HL-60 (cell line): ENCODE data around the gene CD74.

Experiments
- CTCF ChIP-seq: IDR thresholded peaks from one replicate; pipeline ENCODE4 v1.5.1; 2011; ENCODE audit warnings: low read length, control low read depth, inconsistent platforms; ENCODE audit not compliant: insufficient read depth
- POLR2AphosphoS5 ChIP-seq: IDR thresholded peaks from 2 replicates; pipeline ENCODE4 v1.6.1; 2012; ENCODE audit warnings: low read depth
- SPI1 ChIP-seq: IDR thresholded peaks from 2 replicates; pipeline ENCODE4 v1.6.1; 2012; ENCODE audit warnings: low read depth, mild to moderate bottlenecking, borderline replicate concordance
- TF ChIP-seq, protein P1 (sequence below): IDR thresholded peaks from 2 replicates; pipeline ENCODE4 v1.6.1; 2012; ENCODE audit warnings: low read depth; ENCODE audit not compliant: insufficient replicate concordance

GRCh38 chr5:150377964-150378694 lies 34.6 kb downstream of the CD74 start:
- TF ChIP-seq CTCF: no peak
- no peak for TF ChIP-seq SPI1
- no peak for TF ChIP-seq POLR2AphosphoS5
- TF ChIP-seq, protein P1, sequence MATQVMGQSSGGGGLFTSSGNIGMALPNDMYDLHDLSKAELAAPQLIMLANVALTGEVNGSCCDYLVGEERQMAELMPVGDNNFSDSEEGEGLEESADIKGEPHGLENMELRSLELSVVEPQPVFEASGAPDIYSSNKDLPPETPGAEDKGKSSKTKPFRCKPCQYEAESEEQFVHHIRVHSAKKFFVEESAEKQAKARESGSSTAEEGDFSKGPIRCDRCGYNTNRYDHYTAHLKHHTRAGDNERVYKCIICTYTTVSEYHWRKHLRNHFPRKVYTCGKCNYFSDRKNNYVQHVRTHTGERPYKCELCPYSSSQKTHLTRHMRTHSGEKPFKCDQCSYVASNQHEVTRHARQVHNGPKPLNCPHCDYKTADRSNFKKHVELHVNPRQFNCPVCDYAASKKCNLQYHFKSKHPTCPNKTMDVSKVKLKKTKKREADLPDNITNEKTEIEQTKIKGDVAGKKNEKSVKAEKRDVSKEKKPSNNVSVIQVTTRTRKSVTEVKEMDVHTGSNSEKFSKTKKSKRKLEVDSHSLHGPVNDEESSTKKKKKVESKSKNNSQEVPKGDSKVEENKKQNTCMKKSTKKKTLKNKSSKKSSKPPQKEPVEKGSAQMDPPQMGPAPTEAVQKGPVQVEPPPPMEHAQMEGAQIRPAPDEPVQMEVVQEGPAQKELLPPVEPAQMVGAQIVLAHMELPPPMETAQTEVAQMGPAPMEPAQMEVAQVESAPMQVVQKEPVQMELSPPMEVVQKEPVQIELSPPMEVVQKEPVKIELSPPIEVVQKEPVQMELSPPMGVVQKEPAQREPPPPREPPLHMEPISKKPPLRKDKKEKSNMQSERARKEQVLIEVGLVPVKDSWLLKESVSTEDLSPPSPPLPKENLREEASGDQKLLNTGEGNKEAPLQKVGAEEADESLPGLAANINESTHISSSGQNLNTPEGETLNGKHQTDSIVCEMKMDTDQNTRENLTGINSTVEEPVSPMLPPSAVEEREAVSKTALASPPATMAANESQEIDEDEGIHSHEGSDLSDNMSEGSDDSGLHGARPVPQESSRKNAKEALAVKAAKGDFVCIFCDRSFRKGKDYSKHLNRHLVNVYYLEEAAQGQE: no peak
